HEK293 (cell line): Measurements from ENCODE around the gene ECHDC1.

Source experiments
- CTCF ChIP-seq: fragments of 450-650 bp; formaldehyde crosslinking; IDR thresholded peaks from 2 replicates; pipeline ENCODE4 v1.5.1; 2016; ENCODE audit warnings: missing biosample characterization, missing genetic modification characterization
- GLI4 ChIP-seq: fragments of 450-650 bp; formaldehyde crosslinking; IDR thresholded peaks from 2 replicates; pipeline ENCODE4 v1.5.1; 2016; ENCODE audit warnings: missing biosample characterization, missing genetic modification characterization
- HOXA7 ChIP-seq: sonication (generic); formaldehyde crosslinking; IDR thresholded peaks from 2 replicates; pipeline ENCODE4 v1.8.1; 2022; ENCODE audit warnings: missing genetic modification reagents, borderline replicate concordance
- TCF7L2 ChIP-seq: IDR thresholded peaks from 2 replicates; pipeline ENCODE4 v1.6.1; 2011; ENCODE audit warnings: low read depth, mild to moderate bottlenecking, inconsistent platforms, low read length, moderate library complexity, borderline replicate concordance
- ZBTB17 ChIP-seq: fragments of 450-650 bp; formaldehyde crosslinking; IDR thresholded peaks from 2 replicates; pipeline ENCODE4 v1.5.1; 2016; ENCODE audit warnings: missing biosample characterization, missing genetic modification characterization
- ZNF18 ChIP-seq: fragments of 450-650 bp; formaldehyde crosslinking; IDR thresholded peaks from 2 replicates; pipeline ENCODE4 v1.5.1; 2016; ENCODE audit warnings: missing biosample characterization, missing genetic modification characterization
- ZNF24 ChIP-seq: fragments of 450-650 bp; formaldehyde crosslinking; IDR thresholded peaks from 2 replicates; pipeline ENCODE4 v1.5.1; 2016; ENCODE audit warnings: missing biosample characterization, missing genetic modification characterization
- ZNF423 ChIP-seq: fragments of 450-650 bp; formaldehyde crosslinking; IDR thresholded peaks from 2 replicates; pipeline ENCODE4 v1.5.1; 2016; ENCODE audit warnings: missing biosample characterization, missing genetic modification characterization
- TF ChIP-seq, protein P1 (sequence below): fragments of 450-650 bp; formaldehyde crosslinking; IDR thresholded peaks from 2 replicates; pipeline ENCODE4 v1.5.1; 2016; ENCODE audit warnings: missing biosample characterization, missing genetic modification characterization

- TF ChIP-seq TCF7L2 = no peak
- no peak for TF ChIP-seq ZNF18 (tag by site-specific recombination)
- TF ChIP-seq, protein P1, sequence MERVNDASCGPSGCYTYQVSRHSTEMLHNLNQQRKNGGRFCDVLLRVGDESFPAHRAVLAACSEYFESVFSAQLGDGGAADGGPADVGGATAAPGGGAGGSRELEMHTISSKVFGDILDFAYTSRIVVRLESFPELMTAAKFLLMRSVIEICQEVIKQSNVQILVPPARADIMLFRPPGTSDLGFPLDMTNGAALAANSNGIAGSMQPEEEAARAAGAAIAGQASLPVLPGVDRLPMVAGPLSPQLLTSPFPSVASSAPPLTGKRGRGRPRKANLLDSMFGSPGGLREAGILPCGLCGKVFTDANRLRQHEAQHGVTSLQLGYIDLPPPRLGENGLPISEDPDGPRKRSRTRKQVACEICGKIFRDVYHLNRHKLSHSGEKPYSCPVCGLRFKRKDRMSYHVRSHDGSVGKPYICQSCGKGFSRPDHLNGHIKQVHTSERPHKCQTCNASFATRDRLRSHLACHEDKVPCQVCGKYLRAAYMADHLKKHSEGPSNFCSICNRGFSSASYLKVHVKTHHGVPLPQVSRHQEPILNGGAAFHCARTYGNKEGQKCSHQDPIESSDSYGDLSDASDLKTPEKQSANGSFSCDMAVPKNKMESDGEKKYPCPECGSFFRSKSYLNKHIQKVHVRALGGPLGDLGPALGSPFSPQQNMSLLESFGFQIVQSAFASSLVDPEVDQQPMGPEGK (tag by site-specific recombination) = no peak
- TF ChIP-seq CTCF (tag by site-specific recombination) = no peak
- no peak for TF ChIP-seq ZNF24
- no peak for TF ChIP-seq ZBTB17
- no peak for TF ChIP-seq GLI4 (tag by site-specific recombination)
- TF ChIP-seq HOXA7 = no peak
- no peak for TF ChIP-seq ZNF423
Observed at GRCh38 chr6:127392301-127392700, 48.9 kb upstream of the ECHDC1 start.
